OCI-LY3 (cell line): ENCODE data around the gene AGR2.

Source experiments
- H2AFZ ChIP-seq: fragments of 200-600, 300-600 bp; shearing (Covaris generic); 2 replicates; pipeline ENCODE4 v1.6.0; 2014; ENCODE audit warnings: antibody characterized with exemption, low read depth, low read length
- H3K27ac ChIP-seq: fragments of 200-600, 300-600 bp; sonication (generic); 2 replicates; pipeline ENCODE4 v1.5.1; 2014; ENCODE audit warnings: mild to moderate bottlenecking, low read length, moderate library complexity, mixed read lengths
- H3K27me3 ChIP-seq: fragments of 200-600, 300-600 bp; sonication (generic); 2 replicates; pipeline ENCODE4 v1.6.1; 2014; ENCODE audit warnings: low read depth, low read length, mixed read lengths
- H3K36me3 ChIP-seq: fragments of 200-600, 300-600 bp; sonication (generic); replicated peaks from 2 replicates; pipeline ENCODE3; 2014; ENCODE audit warnings: low read depth, low read length, mixed read lengths
- H3K4me1 ChIP-seq: fragments of 300-600, 200-600 bp; sonication (generic); 2 replicates; pipeline ENCODE4 v1.6.1; 2014; ENCODE audit warnings: low read length, mixed read lengths
- H3K4me2 ChIP-seq: fragments of 200-600, 300-600 bp; sonication (generic); 2 replicates; pipeline ENCODE4 v1.6.1; 2014; ENCODE audit warnings: low read length, mixed read lengths
- H3K4me3 ChIP-seq: fragments of 300-600, 200-600 bp; sonication (generic); 2 replicates; pipeline ENCODE4 v1.5.1; 2014; ENCODE audit warnings: antibody characterized with exemption, mild to moderate bottlenecking, low read length, moderate library complexity
- H3K79me2 ChIP-seq: fragments of 300-600, 200-600 bp; shearing (Covaris generic); 2 replicates; pipeline ENCODE4 v1.6.1; 2014; ENCODE audit warnings: mild to moderate bottlenecking, low read length, mixed read lengths
- H3K9ac ChIP-seq: fragments of 300-600, 200-600 bp; shearing (Covaris generic); 2 replicates; pipeline ENCODE4 v1.6.0; 2014; ENCODE audit warnings: mild to moderate bottlenecking, low read length, moderate library complexity
- H3K9me3 ChIP-seq: fragments of 200-600, 300-600 bp; shearing (Covaris generic); 2 replicates; pipeline ENCODE4 v1.6.1; 2014; ENCODE audit warnings: low read length, mixed read lengths; ENCODE audit not compliant: insufficient read depth
- H4K20me1 ChIP-seq: fragments of 200-600, 300-600 bp; sonication (generic); 2 replicates; pipeline ENCODE4 v1.6.1; 2016; ENCODE audit warnings: low read length, mixed read lengths; ENCODE audit not compliant: insufficient read depth
- EZH2phosphoT487 ChIP-seq: fragments of 200-600 bp; shearing (Covaris generic); IDR thresholded peaks from 2 replicates; pipeline ENCODE4 v1.6.1; 2018; ENCODE audit warnings: antibody characterized with exemption, mixed run types, low read depth
- TF ChIP-seq, protein P1 (sequence below): fragments of 200-600, 300-600 bp; sonication (generic); IDR thresholded peaks from 2 replicates; pipeline ENCODE4 v1.5.1; 2014; ENCODE audit warnings: antibody characterized with exemption, low read length, low read depth

AGR2 gene

DNA sequence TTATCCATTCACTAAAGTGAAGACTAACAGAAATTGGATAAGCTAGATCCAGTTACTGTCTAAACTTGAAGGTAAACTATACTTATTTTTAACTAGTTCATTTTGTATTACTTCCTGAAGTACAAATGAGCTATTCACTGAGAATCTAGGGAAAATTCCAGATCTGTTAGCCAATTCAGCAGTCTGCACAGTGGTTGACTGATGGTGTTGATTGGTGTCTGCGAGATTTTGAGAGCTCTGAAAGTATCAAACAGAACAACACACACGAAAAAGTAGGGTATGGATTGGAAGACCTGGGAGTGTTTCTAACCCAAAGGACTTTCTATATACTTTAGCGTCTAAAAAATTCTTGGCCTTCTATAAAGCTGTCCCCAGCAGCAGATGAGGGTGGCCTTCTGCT, 33.6 kb upstream of the AGR2 start:
- no peaks in the 10 kb centered on the region for H3K79me2 ChIP-seq
- no peaks in the 10 kb centered on the region for H3K4me1 ChIP-seq
- H3K36me3 ChIP-seq = no peaks in the 10 kb centered on the region
- H3K4me2 ChIP-seq = no peak overlapping the region
- H3K27ac ChIP-seq = no peak overlapping the region
- H4K20me1 ChIP-seq = no peaks in the 10 kb centered on the region
- no peak for TF ChIP-seq EZH2phosphoT487
- TF ChIP-seq, protein P1, sequence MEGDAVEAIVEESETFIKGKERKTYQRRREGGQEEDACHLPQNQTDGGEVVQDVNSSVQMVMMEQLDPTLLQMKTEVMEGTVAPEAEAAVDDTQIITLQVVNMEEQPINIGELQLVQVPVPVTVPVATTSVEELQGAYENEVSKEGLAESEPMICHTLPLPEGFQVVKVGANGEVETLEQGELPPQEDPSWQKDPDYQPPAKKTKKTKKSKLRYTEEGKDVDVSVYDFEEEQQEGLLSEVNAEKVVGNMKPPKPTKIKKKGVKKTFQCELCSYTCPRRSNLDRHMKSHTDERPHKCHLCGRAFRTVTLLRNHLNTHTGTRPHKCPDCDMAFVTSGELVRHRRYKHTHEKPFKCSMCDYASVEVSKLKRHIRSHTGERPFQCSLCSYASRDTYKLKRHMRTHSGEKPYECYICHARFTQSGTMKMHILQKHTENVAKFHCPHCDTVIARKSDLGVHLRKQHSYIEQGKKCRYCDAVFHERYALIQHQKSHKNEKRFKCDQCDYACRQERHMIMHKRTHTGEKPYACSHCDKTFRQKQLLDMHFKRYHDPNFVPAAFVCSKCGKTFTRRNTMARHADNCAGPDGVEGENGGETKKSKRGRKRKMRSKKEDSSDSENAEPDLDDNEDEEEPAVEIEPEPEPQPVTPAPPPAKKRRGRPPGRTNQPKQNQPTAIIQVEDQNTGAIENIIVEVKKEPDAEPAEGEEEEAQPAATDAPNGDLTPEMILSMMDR = no peak
- H3K9me3 ChIP-seq = no peaks in the 10 kb centered on the region
- H3K27me3 ChIP-seq = no peaks in the 10 kb centered on the region
- H3K9ac ChIP-seq = no peak overlapping the region
- H2AFZ ChIP-seq = no peak overlapping the region
- H3K4me3 ChIP-seq = no peak overlapping the region

- Histone ChIP-seq H3K36me3 (no peaks in the 10 kb centered on the region), H3K4me1 (no peaks in the 10 kb centered on the region), H3K27me3 (no peaks in the 10 kb centered on the region), H3K4me2 (no peak overlapping the region), H3K4me3 (no peak overlapping the region), H3K9me3 (no peaks in the 10 kb centered on the region), H4K20me1 (no peaks in the 10 kb centered on the region), H3K27ac (no peak overlapping the region), H3K9ac (no peak overlapping the region), H3K79me2 (no peaks in the 10 kb centered on the region), H2AFZ (no peak overlapping the region)
- TF ChIP-seq EZH2phosphoT487 = no peak
- TF ChIP-seq, protein P1 = no peak
Observed at GRCh38 chr7:16836481-16836880, 31.7 kb upstream of the AGR2 start.

DNA sequence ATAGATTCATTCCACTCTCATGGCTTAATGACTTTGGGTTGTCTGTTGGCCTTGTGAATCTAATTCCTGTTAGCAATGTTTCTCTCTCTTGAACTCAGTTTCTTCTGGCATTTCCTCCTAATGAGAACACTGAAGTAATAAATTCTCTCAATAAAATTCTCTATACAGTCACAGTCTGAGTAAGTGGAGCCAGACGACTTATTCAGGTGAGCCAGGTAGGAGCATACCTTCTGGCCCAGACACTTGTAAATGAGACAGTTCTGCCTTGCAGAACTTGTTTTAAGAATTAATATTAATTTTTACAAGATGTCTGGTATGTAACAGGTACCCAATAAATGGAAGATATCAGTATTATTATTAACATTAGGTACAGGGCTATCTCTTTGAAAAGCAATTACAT, 28.6 kb upstream of the AGR2 start:
- Histone ChIP-seq H3K36me3 (no peaks in the 10 kb centered on the region), H4K20me1 (no peaks in the 10 kb centered on the region)
- TF ChIP-seq EZH2phosphoT487 = no peak
- TF ChIP-seq, protein P1 = no peak

DNA sequence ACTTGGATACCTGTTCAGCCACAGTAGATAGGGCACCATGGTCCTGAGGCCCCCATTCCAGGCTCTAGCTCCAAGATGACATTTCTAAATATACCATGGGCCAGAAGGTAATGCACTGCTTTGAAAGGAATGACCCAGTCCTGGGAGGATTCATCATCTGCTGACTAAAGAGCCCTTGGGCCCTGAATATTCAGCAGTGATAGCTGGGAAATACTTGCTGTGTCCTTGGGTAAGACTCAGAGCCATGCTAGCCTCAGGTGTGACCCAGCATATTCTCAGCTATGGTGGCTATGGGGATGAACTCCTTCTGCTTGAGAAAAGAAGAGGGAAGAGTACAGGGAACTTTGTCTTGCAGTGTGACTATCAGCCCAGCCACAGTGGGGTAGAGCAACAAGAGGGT, 21.3 kb upstream of the AGR2 start:
- Histone ChIP-seq H4K20me1 (no peaks in the 10 kb centered on the region), H3K9ac (no peak overlapping the region), H3K9me3 (no peaks in the 10 kb centered on the region), H3K79me2 (no peaks in the 10 kb centered on the region), H2AFZ (no peak overlapping the region), H3K27ac (no peak overlapping the region), H3K4me1 (peaks cover 9% of the 10 kb centered on the region), H3K27me3 (no peaks in the 10 kb centered on the region), H3K36me3 (no peaks in the 10 kb centered on the region), H3K4me3 (no peak overlapping the region), H3K4me2 (no peak overlapping the region)
- TF ChIP-seq EZH2phosphoT487 = no peak
- TF ChIP-seq, protein P1 = no peak

More for the DNA sequence above, 28.6 kb upstream of the AGR2 start:
- Histone ChIP-seq H3K4me1 (no peaks in the 10 kb centered on the region), H3K4me2 (no peak overlapping the region), H3K9me3 (no peaks in the 10 kb centered on the region), H3K27ac (no peak overlapping the region), H2AFZ (no peak overlapping the region), H3K4me3 (no peak overlapping the region), H3K9ac (no peak overlapping the region), H3K27me3 (no peaks in the 10 kb centered on the region), H3K79me2 (no peaks in the 10 kb centered on the region)
